Stimulated activated CD4-positive, alpha-beta T cell treated with anti-CD3 and anti-CD28 coated beads, Interleukin-15, amount 100 ng/mL, for 1 hour (primary cell): Measurements from ENCODE around the gene UBL3.

Source experiments
- DNase-seq, 2 donors: peaks; one replicate each; pipeline ENCODE4 v3.0.0-alpha.2; 2020; ENCODE audit warnings: low read depth in 1 of 2, low spot score in 1 of 2

Gene UBL3

DNA sequence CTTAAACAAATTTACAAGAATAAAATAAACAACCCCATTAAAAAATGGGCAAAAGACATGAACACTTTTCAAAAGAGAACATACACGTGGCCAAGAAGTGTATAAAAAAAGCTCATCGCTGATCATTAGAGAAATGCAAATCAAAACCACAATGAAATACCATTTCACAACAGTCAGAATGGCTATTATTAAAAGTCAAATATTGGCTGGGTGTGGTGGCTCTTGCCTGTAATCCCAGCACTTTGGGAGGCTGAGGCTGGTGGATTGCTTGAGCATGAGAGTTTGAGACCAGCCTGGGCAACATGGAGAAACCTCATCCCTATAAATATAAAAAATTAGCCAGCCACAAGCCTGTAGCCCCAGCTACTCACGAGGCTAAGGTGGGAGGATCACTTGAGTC, 89.9 kb downstream of the UBL3 start:
- DNase-seq = no peak

DNA sequence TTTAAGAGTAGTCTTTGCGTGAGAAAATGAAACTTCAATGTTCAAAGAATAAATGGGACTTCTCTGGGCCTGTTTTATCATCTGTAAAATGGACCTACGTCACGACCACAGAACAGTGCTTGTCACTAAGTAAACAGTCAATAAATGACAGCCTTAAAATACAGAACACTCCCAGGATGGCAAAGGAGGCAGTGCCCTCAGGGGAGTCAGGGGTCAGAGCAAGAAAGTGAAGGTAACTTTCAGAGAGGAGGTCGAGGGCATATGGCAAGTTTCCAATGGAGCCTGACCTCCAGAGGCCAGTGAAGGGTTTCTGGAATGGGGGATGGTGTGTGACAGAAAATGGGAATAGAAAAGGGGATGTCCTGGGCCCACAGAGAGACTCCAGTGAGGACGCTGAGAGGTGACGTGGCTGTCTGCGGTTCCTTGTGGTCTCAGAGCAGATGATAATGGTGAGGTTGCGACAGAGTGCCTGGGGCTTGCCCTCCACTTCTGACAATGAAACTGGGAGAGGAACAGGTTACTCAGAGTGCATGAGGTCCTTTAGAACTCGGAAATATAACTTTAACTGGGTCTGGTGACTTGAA, 91.8 kb downstream of the UBL3 start:
- peak in 1 of 2 donors; percentile 25 for DNase-seq

DNA sequence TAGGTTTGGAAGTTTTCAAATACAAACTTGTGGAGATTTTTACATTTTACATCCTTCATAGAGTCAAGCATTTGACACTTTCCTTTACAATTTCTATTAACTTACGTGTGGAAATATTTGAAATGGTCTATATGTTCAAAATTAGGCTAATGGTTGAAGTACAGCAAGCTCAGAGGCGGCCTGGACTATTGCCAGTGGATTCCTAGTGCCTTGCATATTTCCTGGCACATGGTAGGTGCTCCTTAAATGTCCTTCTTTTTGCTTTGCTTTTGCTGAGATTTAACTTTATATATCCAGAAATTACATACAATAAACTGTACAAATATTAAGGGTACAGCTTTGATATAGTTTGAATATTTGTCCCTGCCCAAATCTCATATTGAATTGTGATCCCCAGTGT, 93.9 kb downstream of the UBL3 start:
- no peak for DNase-seq

DNA sequence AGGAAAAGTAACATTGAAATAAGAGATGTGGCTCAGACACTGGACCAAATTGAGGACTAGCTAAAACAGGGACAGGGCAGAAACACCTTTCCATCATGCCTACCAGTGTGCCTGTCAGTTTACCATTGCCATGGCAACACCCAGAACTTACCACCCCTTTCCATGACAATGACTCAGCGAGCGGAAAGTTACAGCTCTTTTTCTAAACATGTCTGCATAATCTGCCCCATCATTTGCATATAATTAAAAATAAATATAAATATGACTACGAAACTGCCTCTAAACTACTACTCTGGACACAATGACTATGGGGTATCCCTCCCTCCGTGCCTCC, 96.0 kb downstream of the UBL3 start:
- no peak for DNase-seq

DNA sequence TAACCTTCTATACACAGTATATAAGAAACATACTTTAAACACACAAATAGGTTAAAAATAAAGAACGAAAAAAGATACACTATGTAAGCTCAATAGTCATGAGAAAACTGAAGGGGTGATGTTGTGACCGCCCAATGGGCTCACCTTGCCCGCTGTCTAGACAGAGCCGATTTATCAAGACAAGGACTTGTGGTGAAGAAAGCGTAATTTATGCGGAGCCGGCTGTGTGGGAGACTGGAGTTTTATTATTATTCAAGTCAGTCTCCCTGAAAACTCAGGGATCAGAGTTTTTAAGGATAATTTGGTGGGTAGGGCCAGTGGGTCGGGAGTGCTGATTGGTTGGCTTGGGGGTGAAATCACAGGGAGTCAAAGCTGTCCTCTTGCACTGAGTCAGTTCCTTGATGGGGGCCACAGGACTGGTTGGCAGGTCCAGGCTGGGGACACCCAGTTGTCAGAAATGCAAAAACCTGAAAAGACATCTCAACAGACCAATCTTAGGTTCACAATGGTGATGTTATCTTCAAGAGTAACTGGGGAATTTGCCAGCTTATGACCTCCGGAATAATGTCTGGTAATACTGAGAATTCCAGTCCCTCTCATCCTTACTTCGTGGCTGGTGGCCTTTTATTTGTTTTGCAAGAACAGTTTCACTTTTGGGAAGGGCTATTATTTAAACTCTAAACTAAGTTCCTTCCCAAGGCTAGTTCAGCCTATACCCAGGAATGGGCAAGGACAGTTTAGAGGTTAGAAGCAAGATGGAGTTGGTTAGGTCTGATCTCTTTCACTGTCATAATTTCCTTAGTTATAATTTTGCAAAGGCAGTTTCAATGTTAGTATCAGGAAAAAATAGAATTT, 96.6 kb downstream of the UBL3 start:
- DNase-seq = no peak

DNA sequence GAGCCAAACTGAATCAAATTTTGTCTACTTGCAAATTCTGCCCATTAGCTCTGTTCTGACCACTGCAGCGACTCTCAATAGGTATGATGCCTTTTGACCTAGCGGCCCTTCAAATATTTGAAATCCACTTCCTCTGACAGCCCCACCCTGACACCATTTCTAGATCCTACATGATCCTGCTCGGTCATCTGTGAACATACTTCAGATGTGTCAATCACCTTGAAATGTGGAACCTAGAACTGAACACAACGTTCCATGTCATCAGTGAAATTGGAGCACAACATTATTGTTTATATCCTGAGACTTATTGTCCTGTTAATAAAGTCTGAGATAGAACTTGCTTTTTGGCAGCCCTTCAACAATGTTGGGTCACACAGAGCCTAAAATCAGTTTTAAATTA, 98.2 kb downstream of the UBL3 start:
- no peak for DNase-seq

DNA sequence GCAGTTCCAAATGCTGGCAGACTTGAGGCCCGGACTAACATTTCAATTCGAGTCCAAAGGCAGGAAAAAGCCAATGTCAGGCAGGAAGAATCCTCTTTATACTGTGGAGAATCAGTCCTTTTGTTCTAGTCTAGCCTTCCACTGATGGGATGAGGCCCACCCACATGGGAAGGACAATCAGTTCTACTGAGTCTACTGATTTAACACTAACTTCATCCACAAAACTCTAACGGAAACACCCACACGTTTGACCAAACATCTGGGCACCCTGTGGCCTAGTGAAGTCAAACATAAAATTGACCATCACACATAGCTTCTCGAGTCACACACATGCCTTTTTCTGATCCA, 100.3 kb downstream of the UBL3 start:
- DNase-seq = no peak

DNA sequence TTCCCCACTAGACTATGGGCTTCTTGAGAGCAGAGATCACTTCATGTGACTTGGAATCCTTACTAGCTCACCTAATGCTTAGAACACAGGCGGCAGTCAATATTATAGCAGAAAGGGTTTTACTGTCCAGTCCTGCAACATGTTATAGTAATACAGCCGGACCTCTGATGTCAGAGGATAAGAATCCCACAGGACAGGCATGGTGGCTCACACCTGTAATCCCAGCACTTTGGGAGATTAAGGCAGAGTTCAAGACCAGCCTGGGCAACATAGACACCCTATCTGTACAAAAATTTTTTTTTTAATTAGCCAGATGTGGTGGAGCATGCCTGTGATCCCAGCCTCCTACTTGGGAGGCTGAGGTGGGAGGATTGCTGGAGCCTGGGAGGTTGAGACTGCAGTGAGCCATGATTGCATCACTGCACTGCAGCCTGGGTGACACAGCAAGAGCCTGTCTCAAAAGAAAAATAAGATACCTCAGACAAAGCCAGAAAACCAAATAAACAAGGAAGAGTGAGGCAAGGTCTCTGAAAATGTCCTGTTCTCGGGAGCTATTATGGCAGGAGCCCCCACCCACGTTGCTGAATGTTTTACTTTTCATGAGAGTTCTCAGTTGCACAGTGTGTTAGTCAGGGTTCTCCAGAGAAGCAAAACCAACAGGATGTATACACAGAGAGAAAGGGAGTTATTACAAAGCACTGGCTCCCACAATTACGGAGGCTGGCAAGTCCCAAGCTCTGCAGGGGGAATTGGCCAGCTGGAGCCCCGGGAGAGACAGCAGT, 100.8 kb downstream of the UBL3 start:
- no peak for DNase-seq

DNA sequence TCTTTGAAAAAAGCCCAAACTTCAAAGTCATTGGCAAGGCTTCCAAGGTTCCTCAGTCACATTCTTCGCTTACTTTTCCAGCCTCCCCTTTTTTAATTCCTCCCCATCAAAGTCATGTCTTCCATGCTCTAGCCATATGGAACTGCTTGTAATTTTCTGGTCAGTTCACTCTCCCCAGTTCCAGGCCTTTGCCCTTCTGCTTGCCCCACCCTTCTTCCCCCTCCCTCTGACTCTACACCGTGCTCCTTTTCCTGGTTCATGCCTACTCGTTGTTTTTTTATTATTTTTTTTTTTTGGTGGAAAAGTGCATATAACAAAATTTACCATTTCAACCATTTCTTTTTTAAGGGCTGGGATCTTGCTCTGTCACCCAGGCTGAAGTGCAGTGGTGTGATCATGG, 102.3 kb downstream of the UBL3 start:
- DNase-seq = no peak

DNA sequence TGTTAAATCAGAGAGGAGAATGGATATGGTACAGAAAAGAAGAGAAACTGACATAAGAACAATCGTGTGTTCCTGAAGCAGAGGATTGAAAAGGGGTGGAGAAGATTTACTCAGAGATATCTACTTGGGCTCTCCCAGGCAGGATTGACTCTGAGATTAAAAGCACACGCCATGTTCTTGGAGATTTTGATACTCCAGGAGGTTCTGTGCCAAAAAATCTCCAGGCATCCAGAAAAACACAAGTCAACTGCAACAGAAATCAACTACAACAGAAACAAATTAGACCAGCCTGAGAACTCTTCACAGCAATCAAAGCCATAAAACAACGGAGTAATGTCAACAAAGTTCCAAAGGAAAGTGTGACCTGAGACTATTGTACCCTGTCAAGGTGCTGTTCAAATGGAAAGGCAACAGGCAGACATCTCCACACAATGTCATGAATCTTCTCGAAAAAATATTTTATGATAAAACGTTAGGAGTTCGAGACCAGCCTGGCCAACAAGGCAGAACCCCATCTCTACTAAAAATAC, 104.2 kb downstream of the UBL3 start:
- DNase-seq = no peak

DNA sequence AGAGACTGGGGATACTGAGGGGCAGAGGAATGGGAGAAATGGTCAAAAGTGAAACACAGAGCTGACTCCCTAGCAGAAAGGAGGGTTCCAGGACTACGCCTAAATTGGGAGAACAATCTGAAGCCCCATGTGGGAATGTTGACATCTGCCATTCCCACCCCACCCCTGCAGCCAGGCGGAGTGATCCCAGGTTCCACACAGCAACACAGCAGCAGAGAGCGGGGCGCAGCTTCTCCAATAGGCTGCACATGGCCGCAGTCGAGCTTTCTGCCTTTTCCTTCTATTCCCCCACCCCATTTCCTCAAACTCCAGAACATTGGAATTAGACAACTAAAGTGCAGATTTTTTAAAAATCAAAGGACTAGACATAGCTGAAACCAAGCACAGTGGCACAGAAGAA, 104.7 kb downstream of the UBL3 start:
- DNase-seq = no peak

DNA sequence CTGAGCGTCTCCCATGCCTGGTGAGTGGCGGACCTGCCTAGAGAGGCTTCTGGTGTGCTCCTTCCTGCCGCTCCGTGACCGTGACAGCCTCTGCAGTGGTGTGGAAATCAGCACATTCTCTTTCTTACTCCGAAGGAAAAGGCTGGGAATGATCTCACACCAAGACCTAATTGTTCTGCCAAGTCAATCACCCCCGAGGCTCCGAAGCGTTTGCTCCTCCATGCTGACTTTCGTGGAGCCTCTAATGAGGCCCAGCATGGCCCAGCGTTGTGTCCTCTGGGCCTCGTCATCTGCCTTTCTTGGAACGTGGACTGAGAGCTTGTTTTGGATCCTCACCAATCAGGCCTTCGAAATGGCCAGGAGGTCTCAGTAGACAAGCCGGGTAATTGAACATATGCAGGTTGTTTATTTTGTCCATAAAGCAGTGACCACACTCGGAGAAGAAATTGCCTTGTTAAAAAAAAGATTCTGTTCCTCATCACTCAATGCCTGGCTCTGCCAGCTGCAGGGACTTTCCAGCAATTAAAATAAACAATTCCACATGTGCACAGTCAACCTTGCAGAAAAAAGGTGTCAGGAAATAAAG, 107.1 kb downstream of the UBL3 start:
- no peak for DNase-seq

DNA sequence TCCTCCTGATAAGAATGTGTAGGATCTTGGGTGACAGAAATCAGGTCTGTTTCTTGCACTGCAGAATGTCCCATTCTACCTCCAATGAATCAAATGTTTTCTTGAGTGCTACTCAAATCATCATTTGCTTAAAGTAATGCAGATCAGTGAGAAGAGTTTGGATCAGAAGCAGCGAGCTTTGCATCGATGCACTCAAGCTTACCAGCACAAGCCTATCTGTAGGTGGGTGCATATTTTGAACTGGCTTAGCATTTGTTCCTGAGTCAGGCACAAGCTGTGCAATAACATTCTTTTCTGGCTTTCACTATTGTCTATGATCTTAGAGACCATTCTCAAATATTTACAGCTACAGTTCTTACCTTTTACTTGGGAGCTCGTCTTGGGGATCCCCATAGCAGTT, 109.5 kb downstream of the UBL3 start:
- no peak for DNase-seq

DNA sequence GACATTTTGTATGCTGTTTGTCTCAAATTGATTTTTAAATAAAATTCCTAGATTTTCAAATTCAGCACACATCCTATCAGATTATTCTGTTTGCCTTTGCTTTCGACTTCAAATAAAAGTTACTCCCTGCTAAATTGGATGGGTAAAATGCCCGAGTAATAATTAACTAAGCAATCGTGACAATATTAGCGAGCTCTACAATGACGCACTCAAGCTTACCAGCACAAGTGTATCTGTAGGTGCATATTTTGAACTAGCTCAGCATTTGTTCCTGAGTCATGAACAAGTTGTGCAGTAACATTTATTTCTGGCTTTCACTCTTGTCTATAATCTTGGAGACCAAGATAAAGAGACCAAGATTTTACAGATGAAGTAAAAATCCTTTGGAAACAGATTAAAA, 113.4 kb downstream of the UBL3 start:
- no peak for DNase-seq

DNA sequence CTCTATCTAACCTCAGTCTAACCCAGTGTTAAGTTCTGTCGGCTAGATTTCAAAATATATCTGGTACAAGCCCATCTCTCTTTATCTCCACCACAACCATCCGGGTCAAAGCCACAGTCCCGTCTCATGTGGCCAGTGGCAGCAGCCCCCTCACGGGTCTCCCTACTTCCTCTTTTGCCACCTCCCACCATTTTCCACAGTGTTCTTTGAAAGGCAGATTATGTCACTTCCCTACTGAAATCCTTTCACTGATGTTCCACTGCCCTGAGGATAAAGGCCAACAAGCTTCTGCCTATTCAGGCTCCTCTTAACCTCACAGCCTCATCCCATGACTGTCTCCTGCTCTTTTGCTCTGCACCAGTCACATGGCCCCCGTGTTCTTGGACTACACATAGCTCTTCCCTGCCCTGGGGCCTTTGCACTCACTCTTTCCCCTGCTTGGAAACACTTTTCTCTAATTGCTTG, 117.2 kb downstream of the UBL3 start:
- DNase-seq = no peak

DNA sequence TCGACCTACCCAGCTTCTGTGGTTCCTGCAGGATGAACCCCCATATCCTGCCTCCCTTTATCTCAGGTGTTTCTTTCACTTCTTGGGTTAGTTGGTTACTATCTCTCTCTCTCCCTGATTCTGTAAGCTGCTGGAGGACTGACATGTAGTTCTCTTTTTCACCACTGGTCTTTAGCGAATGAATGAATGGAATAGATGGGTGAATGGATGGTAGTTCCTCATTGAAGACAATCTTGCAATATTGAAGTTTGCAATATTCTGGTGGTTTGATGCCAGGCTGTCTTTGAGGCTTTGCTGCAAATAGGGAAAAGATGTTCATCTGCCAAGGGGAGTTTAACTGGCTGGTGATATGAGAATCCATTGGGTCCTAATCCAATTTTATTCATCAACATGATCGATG, 120.2 kb downstream of the UBL3 start:
- DNase-seq = no peak

DNA sequence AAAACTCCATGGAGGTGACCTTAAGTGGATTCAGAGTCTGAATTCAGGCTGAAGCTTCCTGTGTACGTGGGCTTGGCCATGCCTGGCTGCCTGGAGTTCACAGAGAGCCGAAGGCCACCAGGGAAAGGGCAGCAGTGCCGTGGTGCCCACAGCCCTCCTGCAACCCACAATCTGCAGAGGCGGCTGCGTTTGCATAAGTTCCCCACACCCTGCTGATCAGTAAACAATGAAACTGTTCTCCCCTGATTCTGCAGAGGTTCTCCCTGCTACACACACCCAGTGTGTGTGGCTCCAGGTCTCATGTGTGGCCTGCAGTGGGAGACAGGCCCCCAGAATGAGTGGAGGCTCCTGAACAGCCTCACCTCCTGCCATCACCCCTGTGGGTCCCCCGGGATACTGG, 128.0 kb downstream of the UBL3 start:
- no peak for DNase-seq

DNA sequence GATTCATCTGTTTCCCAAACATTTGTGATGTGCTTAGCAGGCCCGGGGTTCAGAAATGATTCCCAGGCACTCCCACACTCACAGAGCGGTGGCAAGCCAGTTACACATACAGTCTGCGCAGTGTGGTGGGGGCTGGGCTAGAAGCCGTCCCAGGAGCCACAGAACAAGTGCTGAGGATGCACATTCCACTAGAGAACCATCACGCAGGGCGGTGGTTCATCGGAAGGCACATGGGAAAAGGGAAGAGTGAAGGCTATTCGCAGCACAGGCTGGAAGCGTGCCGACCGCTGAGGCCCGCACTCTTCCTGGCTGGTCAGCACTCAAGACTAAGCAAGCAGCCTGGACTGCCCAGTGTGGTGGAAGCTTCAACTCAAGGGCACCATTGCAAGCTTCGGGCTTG, 128.7 kb downstream of the UBL3 start:
- no peak for DNase-seq

DNA sequence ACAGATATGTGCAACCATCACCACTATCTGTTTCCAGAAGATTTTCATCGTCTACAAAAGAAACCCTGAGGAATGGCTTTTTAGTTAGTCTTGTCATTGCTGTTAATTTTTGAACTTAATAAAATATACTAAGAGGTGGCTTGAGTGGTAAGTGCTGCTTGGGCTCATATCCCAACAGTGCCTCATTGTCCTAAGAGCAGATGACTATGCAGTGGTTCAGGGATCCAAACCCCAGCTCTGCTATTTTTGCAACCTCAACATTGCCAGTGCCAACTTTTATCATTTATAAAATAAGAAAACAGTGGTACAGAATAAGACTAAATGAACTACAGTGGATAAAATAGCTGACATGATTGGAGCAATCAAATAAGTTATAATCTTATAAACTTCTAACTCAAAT, 131.7 kb downstream of the UBL3 start:
- no peak for DNase-seq

DNA sequence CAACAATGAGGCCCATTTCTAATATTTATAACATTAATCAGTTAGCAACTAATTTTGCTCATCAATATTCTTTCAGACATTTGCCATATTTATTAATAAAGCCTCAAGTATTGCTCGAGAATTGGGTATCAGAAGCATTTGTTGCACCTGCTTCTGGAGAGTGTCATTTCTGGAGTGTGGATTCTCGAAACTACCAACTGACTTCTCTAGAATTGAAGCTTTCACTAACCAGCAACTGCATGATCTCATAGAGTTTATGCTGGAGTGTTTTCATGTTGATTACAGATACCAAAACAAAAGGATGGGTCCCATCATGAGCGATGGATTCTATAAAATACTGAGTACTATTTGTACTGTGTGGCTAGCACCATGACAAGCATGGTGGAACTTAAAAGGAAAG, 133.9 kb downstream of the UBL3 start:
- no peak for DNase-seq
